Calu3 (cell line): ENCODE measurements around the gene GUK1. TPM values are rescaled to one million over a fixed set of nuclear protein-coding genes. Genes with fewer than 3 reads are reported as not detected.

Source experiments
- BruUV-seq: library from RNA; stranded (reverse); fragments of 400-500 nt; replicated peaks from 2 replicates; lab custom pipeline; 2021; lab: Mats Ljungman, UMichigan
- CTCF ChIA-PET: fragments of 300-600 bp; sonication (Branson Sonifier 250); formaldehyde crosslinking; loops from one replicate; lab custom pipeline; 2022; ENCODE audit warnings: antibody characterized with exemption; lab: Charles Lee
- DNase-seq: peaks from one replicate; pipeline ENCODE4 v3.0.0; 2022
- H3K27ac Mint-ChIP-seq: one replicate; pipeline ENCODE4 v1.8.0; 2022; ENCODE audit warnings: mixed read lengths; ENCODE audit not compliant: unreplicated experiment
- H3K27me3 Mint-ChIP-seq: one replicate; pipeline ENCODE4 v1.8.0; 2022; ENCODE audit warnings: mixed read lengths; ENCODE audit not compliant: unreplicated experiment
- H3K36me3 Mint-ChIP-seq: one replicate; pipeline ENCODE4 v1.8.0; 2022; ENCODE audit warnings: mild to moderate bottlenecking, moderate library complexity, mixed read lengths; ENCODE audit not compliant: insufficient read depth, unreplicated experiment
- H3K4me1 Mint-ChIP-seq: one replicate; pipeline ENCODE4 v1.8.0; 2022; ENCODE audit warnings: mild to moderate bottlenecking, low read depth, mixed read lengths; ENCODE audit not compliant: unreplicated experiment
- H3K4me3 Mint-ChIP-seq: one replicate; pipeline ENCODE4 v1.8.0; 2022; ENCODE audit warnings: mild to moderate bottlenecking, low read depth, moderate library complexity, mixed read lengths; ENCODE audit not compliant: unreplicated experiment
- H3K9me3 Mint-ChIP-seq: one replicate; pipeline ENCODE4 v1.8.0; 2022; ENCODE audit warnings: low read depth, mixed read lengths; ENCODE audit not compliant: unreplicated experiment
- intact Hi-C: fragments of 100-400 bp; cut with micrococcal nuclease; formaldehyde crosslinking; loops from one replicate; pipeline ENCODE4 v1.10.0; 2022; ENCODE audit not compliant: unreplicated experiment
- total RNA-seq: library from RNA; stranded (reverse); gene quantifications from 2 replicates; pipeline ENCODE4 v1.2.3, GENCODE V29; 2022
- TF ChIP-seq, protein P1 (sequence below): fragments of 200-600 bp; IDR thresholded peaks from one replicate; pipeline ENCODE4 v1.8.0; 2022; ENCODE audit warnings: antibody characterized with exemption; ENCODE audit not compliant: unreplicated experiment

Gene GUK1
- total RNA-seq, 1 experiment from 2014 or later: 238 TPM

DNA sequence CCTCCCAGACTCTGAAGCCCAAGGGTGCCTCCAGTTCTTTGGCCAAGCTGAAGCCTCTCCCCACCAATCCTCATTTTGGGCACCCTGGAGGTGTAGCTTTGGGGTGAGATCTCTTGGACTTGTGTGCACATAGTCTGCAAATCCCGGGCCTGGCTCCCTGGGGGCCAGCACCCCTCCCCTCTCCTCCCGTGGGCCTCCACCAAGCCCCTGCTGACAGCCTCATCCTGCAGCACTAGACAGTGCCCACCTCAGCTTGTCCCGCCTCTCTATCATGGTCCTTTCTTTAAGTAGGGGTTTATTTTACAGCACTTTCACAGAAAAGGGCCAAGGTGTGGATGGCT is 12.8 kb downstream of the GUK1 start:
- H3K27me3 Mint-ChIP-seq: no peaks in the 10 kb centered on the region
- H3K9me3 Mint-ChIP-seq: no peaks in the 10 kb centered on the region
- H3K4me3 Mint-ChIP-seq: no peak overlapping the region
- no TSS peak for BruUV-seq
- intact Hi-C loops: no loop called here
- H3K27ac Mint-ChIP-seq: peak overlapping the region; percentile 23
- CTCF ChIA-PET: interaction anchor here (1.0 kb wide), 1 partner anchor 11 kb away, joined by 3 read pairs; no protein-coding TSS in a partner anchor
- DNase-seq: no peak
- peaks cover 6% of the 10 kb centered on the region for H3K4me1 Mint-ChIP-seq
- H3K36me3 Mint-ChIP-seq: peaks cover 32% of the 10 kb centered on the region
- TF ChIP-seq, protein P1, sequence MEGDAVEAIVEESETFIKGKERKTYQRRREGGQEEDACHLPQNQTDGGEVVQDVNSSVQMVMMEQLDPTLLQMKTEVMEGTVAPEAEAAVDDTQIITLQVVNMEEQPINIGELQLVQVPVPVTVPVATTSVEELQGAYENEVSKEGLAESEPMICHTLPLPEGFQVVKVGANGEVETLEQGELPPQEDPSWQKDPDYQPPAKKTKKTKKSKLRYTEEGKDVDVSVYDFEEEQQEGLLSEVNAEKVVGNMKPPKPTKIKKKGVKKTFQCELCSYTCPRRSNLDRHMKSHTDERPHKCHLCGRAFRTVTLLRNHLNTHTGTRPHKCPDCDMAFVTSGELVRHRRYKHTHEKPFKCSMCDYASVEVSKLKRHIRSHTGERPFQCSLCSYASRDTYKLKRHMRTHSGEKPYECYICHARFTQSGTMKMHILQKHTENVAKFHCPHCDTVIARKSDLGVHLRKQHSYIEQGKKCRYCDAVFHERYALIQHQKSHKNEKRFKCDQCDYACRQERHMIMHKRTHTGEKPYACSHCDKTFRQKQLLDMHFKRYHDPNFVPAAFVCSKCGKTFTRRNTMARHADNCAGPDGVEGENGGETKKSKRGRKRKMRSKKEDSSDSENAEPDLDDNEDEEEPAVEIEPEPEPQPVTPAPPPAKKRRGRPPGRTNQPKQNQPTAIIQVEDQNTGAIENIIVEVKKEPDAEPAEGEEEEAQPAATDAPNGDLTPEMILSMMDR: no peak

DNA sequence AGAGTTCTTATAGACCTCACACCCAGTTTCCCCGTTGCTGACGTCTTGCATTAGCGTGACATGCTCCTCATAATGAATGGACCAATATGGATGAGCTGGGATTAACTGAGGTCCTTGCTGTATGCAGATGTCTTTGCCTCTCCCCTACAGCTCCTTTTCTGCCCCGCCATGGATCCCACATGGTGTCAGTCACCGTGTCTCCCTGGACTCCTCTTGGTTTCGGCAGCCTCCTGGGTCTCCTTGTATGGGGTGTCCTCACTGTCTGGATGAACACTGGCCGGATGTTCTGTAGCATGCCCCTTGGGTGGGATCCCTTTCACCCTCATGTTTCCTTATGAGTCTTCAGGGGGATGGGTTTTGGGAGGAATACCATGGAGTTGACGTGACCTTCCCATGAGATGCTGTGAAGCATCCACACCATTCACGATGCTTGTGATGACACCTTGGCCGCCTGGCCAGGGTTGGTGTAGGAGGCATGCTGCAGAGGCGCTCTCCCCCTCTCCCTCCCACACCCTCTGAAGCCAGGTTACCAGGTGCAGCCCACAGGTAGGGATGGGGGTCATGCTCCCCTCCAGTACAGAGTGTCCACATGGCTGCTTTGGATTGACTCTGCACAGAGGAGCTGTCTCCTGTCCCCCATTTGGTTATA is 14.1 kb downstream of the GUK1 start:
- no peak for DNase-seq
- CTCF ChIA-PET: interaction anchor here (1.0 kb wide), 1 partner anchor 12 kb away, joined by 3 read pairs; no protein-coding TSS in a partner anchor
- no peak overlapping the region for H3K27ac Mint-ChIP-seq

DNA sequence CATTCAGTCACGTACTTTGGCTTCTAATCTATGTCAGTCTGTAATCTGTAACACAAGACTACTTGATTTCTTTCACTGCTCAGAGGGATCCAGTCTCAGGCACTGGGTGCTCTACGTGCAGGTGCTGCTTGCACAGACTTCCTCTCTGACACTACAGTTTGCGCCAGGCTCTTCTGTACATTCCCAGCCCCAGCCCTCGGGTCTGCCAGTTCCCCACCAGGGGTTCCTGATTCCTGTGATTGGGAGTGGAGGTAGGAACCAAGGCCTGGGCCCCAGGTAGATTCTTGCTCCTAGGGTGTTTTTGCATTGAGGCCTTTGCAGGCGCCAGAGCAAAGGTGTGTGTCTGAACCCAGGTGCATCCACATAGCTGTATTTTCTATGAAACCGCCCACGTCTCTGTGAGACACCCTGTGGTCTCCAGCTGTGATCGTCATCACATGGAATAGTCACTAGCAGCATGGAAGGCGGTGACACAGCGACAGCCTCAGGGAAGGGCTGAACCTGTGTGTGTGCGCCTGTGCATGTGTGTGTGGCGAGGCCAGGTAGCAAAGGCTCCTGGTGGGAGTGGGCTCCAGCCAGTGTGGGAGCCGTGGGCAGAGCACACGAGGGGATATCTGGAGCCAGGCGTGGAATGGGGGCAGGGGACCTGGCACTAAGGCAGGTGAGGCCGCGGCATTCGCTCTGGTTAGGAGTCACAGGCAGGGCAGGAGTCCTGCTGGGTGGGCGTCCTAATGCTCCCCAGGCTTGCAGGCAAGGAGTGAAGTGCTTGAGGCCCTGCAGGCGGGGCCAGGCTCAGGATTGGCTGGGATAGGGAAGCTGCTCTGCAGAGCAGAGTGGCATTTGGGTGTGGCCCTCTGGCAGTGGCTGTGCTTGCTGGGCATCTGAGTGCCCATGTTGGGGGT is 14.8 kb downstream of the GUK1 start:
- Mint-ChIP-seq H3K4me3 (no peak overlapping the region), H3K27ac (peak overlapping the region; percentile 64), H3K4me1 (peaks cover 6% of the 10 kb centered on the region), H3K9me3 (no peaks in the 10 kb centered on the region), H3K36me3 (peaks cover 18% of the 10 kb centered on the region), H3K27me3 (no peaks in the 10 kb centered on the region)
- TF ChIP-seq, protein P1: no peak
- intact Hi-C loops: no loop called here
- no peak for DNase-seq
- no TSS peak for BruUV-seq
- CTCF ChIA-PET: interaction anchor here (0.5 kb wide), 1 partner anchor 24 kb away, joined by 6 read pairs; no protein-coding TSS in a partner anchor

More for the DNA sequence above, 14.1 kb downstream of the GUK1 start:
- Mint-ChIP-seq H3K9me3 (no peaks in the 10 kb centered on the region), H3K4me3 (no peak overlapping the region), H3K4me1 (peaks cover 6% of the 10 kb centered on the region), H3K27me3 (no peaks in the 10 kb centered on the region), H3K36me3 (peaks cover 25% of the 10 kb centered on the region)
- TF ChIP-seq, protein P1: no peak
- intact Hi-C loops: no loop called here
- BruUV-seq: no TSS peak

DNA sequence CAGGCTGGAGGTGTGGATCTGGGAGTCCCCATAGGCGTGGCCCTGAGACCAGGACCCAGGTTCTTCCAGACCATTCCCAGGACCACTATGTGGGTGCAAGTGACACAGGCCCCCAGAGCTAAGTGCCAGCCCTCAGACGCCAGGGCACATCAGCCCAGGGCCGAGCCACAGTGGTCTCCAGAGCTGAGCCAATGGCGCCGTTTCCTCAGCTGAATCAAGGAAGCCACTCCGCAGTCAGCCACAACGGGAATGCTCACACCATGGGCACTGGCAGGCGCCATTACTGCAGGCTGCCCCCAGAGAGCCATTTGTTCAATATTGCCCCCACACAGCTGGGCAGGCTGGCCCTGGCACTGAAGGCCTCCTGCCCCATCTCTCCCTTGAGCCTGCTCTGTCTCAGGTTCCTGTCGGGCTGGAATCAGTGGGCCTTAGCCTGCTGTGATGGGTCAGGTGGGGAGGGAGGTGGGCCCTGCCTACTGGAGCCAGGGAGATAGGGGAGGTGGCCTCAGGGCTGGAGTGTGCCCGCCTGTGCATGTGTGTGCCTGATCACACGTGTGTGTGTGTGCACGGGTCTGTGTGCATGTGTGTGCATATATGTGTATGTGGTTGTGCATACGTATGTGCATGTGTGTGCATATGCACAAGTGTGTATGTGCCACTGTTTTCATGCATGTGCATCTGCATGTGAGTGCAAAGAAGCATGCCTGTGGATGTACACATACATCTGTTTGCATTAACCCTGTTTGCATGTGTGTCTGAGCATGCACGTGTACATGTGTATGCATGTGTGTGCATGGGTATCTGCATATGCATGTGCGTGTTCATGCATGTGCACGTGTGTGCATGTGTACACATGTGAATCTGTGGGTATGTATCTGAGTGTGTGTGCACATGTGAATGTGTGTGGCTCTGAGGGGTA is 15.8 kb downstream of the GUK1 start:
- CTCF ChIA-PET: interaction anchor here (0.5 kb wide), 1 partner anchor 25 kb away, joined by 6 read pairs; no protein-coding TSS in a partner anchor
- peaks cover 10% of the 10 kb centered on the region for H3K36me3 Mint-ChIP-seq

More for the DNA sequence above, 15.8 kb downstream of the GUK1 start:
- no peaks in the 10 kb centered on the region for H3K9me3 Mint-ChIP-seq
- no TSS peak for BruUV-seq
- H3K27ac Mint-ChIP-seq: no peak overlapping the region
- DNase-seq: no peak
- H3K4me3 Mint-ChIP-seq: no peak overlapping the region
- TF ChIP-seq, protein P1: no peak
- intact Hi-C loops: no loop called here
- H3K27me3 Mint-ChIP-seq: no peaks in the 10 kb centered on the region
- peaks cover 6% of the 10 kb centered on the region for H3K4me1 Mint-ChIP-seq
